ENCODE measurements around the gene TTC12. TPM values are rescaled to one million over a fixed set of nuclear protein-coding genes. Genes with fewer than 3 reads are reported as not detected.
"Not testable (repeated sequence)": the region's sequence is repeated elsewhere in the genome, so short reads cannot be mapped to it uniquely, and the experiment has no call there.

TTC12 gene
- total and polyA plus RNA-seq, 7 donors, result 2.5 to 7.7 (median 3.9) TPM

DNA sequence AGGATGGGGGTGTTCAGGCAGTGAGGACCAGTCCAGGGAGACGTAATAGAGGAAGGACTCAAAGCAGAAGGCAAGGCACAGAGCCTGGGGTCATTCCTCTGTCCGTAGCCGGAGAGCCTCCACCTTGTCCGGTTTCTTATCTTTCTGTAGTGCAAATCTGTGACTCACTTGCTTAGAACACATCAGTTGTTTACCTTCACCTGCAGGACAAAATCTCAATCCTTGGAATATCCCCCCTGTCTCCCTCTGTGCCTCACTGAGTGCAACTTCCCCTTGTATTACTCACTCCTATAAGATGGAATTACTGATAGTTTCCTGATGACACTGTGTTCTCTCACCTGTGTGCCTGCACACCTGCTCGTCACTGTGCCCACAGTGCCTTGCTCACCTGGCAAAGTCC, 20.4 kb upstream of the TTC12 start:
- no peak for TF ChIP-seq CTCF (IDR thresholded peaks at IDR 0.05)
- no peaks in the 10 kb centered on the region for H3K4me1 ChIP-seq
- peaks cover 0 to 10% (median 4%) of the 10 kb centered on the region in 3 donors for H3K27me3 ChIP-seq (ENCODE audit: insufficient read depth in 3 of 3, low read length in 2 of 3)
- H3K36me3 ChIP-seq (ENCODE audit: insufficient read depth in 1 of 2, low read depth in 1 of 2), result no peaks in the 10 kb centered on the region
- intact Hi-C loops (cut with DNase I), result loop anchor here in 1 of 2 donors (10.0 kb wide), 1 partner anchor 1069 kb away; the partner anchor contains the start of gene PTS
- ATAC-seq (no peak), DNase-seq (no peak)
- no peaks in the 10 kb centered on the region for H3K9me3 ChIP-seq
- WGBS, 3 donors, result 75 to 96% (median 82%) methylated on average over 5 of the region's 5 CpGs
- H3K4me3 ChIP-seq, result no peak overlapping the region
- H3K27ac ChIP-seq, result no peak overlapping the region

DNA sequence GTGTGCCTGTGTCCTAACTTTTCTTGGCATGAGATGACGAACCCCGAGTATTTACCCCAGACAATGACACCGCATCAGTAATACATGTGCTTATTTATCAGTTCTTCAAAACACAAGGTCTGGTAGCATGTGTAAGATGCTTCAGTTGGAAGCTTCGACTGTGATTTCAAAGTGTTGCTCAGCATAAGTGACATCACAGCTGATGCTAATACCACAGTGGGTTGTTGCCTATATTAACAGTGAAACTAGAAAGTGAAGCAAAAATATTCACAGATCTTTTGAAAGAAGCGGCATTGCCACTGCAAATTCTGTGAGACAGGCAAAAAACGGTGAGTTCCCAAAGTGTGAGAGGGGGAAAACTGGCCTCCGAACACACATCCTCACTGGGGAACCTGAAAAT, 18.4 kb upstream of the TTC12 start:
- WGBS, 3 donors, result 79 to 80% (median 79%) methylated on average over 7 of the region's 7 CpGs
- no peak for DNase-seq
- intact Hi-C loops (cut with DNase I), result loop anchor here in 1 of 2 donors (10.0 kb wide), 1 partner anchor 1071 kb away; the partner anchor contains the start of gene PTS
- Histone ChIP-seq H3K27ac (no peak overlapping the region), H3K4me1 (no peaks in the 10 kb centered on the region), H3K36me3 (ENCODE audit: insufficient read depth in 1 of 2, low read depth in 1 of 2) (no peaks in the 10 kb centered on the region), H3K27me3 (ENCODE audit: insufficient read depth in 3 of 3, low read length in 2 of 3) (peaks cover 0 to 17% (median 4%) of the 10 kb centered on the region in 3 donors), H3K4me3 (no peak overlapping the region), H3K9me3 (no peaks in the 10 kb centered on the region)
- no peak for ATAC-seq
- TF ChIP-seq CTCF (IDR thresholded peaks at IDR 0.05), result no peak

- no peak for TF ChIP-seq CTCF (IDR thresholded peaks at IDR 0.05)
- Histone ChIP-seq H3K27ac (no peak overlapping the region), H3K4me1 (no peaks in the 10 kb centered on the region), H3K36me3 (ENCODE audit: insufficient read depth in 1 of 2, low read depth in 1 of 2) (no peaks in the 10 kb centered on the region), H3K9me3 (no peaks in the 10 kb centered on the region), H3K27me3 (ENCODE audit: insufficient read depth in 3 of 3, low read length in 2 of 3) (peaks cover 0 to 17% (median 4%) of the 10 kb centered on the region in 3 donors), H3K4me3 (no peak overlapping the region)
- DNase-seq, result no peak
- ATAC-seq, result no peak
- intact Hi-C loops (cut with DNase I), result loop anchor here in 1 of 2 donors (10.0 kb wide), 1 partner anchor 1072 kb away; the partner anchor contains the start of gene PTS
- 83 to 86% (median 85%) methylated on average over 2 of the region's 2 CpGs for WGBS, 3 donors
These were observed 17.8 kb upstream of the TTC12 start for GRCh38 chr11:113296447-113297205.

GRCh38 chr11:113298496-113298895, 15.9 kb upstream of the TTC12 start:
- 97 to 100% (median 99%) methylated on average over 3 of the region's 3 CpGs for WGBS, 3 donors
- intact Hi-C loops (cut with DNase I), result loop anchor here in 1 of 2 donors (10.0 kb wide), 1 partner anchor 1074 kb away; the partner anchor contains the start of gene PTS
- not testable (repeated sequence) for ATAC-seq; H3K4me3 ChIP-seq; H3K36me3 ChIP-seq (ENCODE audit: insufficient read depth in 1 of 2, low read depth in 1 of 2); H3K9me3 ChIP-seq; H3K4me1 ChIP-seq; H3K27ac ChIP-seq; DNase-seq
- H3K27me3 ChIP-seq (ENCODE audit: insufficient read depth in 3 of 3, low read length in 2 of 3), result peaks cover 0 to 17% (median 4%) of the 10 kb centered on the region in 3 donors

DNA sequence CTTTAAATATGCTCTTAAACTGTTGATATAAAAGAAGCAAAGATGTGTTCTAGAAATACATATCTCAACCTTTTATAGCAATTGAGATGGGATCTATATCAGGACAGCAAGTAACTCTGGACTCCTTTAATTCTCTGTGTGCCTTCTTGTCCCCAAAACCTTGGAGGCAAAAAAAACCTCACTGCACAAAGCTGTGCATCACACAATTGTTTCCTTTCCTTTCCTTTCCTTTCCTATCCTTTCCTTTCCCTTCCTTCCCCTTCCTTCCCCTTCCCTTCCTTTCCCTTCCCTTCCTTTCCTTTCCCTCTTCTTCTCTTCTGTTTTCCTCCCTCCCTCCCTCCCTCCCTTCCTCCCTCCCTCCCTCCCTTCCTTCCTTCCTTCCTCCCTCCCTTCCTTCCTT, 9.5 kb upstream of the TTC12 start:
- TF ChIP-seq CTCF (IDR thresholded peaks at IDR 0.05), result no peak
- H3K27me3 ChIP-seq (ENCODE audit: insufficient read depth in 3 of 3, low read length in 2 of 3), result no peaks in the 10 kb centered on the region
- no peaks in the 10 kb centered on the region for H3K36me3 ChIP-seq (ENCODE audit: insufficient read depth in 1 of 2, low read depth in 1 of 2)
- ATAC-seq, result no peak
- no peak for DNase-seq
- no peaks in the 10 kb centered on the region for H3K9me3 ChIP-seq
- H3K4me3 ChIP-seq, result no peak overlapping the region
- intact Hi-C loops (cut with DNase I), result loop anchor here (1.0 to 10.0 kb wide), 4 partner anchors 227 to 490 kb away; no protein-coding TSS in a partner anchor
- H3K4me1 ChIP-seq, result no peaks in the 10 kb centered on the region
- H3K27ac ChIP-seq, result no peak overlapping the region
